ENCODE results near the gene AUP1.

- TF ChIP-seq EP300 (conservative IDR thresholded peaks at IDR 0.05; ENCODE audit: poor library complexity, severe bottlenecking) (no peak), CTCF (IDR thresholded peaks at IDR 0.05; ENCODE audit: poor library complexity, severe bottlenecking) (no peak), SMC3 (conservative IDR thresholded peaks at IDR 0.05; ENCODE audit: poor library complexity) (no peak), MXI1 (conservative IDR thresholded peaks at IDR 0.05; ENCODE audit: poor library complexity, severe bottlenecking) (no peak), EZH2 (IDR thresholded peaks at IDR 0.05; ENCODE audit: borderline replicate concordance, insufficient read depth, low read length, poor library complexity, severe bottlenecking) (no peak), RAD21 (conservative IDR thresholded peaks at IDR 0.05) (no peak)
Observed at GRCh38 chr2:74500578-74500946, 28.9 kb downstream of the AUP1 start.
